HEK293 (cell line): Measurements from ENCODE around the gene RABEPK.
"Not testable (repeated sequence)": the region's sequence is repeated elsewhere in the genome, so short reads cannot be mapped to it uniquely, and the experiment has no call there.

Experiments
- YY1 ChIP-seq: fragments of 450-650 bp; formaldehyde crosslinking; IDR thresholded peaks from 2 replicates; pipeline ENCODE4 v1.5.1; 2018; ENCODE audit warnings: missing biosample characterization, missing genetic modification characterization
- TF ChIP-seq, protein P1 (sequence below): fragments of 450-650 bp; IDR thresholded peaks from 2 replicates; pipeline ENCODE4 v1.5.1; 2018; ENCODE audit warnings: missing biosample characterization, missing genetic modification characterization
- TF ChIP-seq, protein P2 (sequence below): fragments of 450-650 bp; formaldehyde crosslinking; IDR thresholded peaks from 2 replicates; pipeline ENCODE4 v1.5.1; 2016; ENCODE audit warnings: missing biosample characterization, missing genetic modification characterization, borderline replicate concordance

DNA sequence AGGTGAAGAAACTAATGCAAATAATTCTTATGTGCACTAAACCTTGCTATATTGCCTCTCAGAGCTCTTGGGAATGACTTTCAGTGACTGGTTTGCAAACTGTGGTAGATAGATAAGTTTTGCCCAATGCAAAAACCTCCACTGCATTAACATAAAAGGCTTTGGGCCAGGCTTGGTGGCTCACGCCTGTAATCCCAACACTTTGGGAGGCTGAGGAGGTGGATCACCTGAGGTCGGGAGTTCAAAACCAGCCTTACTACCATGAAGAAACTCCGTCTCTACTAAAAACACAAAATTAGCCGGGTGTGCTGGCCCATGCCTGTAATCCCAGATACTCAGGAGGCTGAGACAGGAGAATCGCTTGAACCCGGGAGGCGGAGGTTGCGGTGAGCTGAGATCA, 33.8 kb downstream of the RABEPK start:
- TF ChIP-seq YY1 (tag by site-specific recombination) = not testable (repeated sequence)
- TF ChIP-seq, protein P1, sequence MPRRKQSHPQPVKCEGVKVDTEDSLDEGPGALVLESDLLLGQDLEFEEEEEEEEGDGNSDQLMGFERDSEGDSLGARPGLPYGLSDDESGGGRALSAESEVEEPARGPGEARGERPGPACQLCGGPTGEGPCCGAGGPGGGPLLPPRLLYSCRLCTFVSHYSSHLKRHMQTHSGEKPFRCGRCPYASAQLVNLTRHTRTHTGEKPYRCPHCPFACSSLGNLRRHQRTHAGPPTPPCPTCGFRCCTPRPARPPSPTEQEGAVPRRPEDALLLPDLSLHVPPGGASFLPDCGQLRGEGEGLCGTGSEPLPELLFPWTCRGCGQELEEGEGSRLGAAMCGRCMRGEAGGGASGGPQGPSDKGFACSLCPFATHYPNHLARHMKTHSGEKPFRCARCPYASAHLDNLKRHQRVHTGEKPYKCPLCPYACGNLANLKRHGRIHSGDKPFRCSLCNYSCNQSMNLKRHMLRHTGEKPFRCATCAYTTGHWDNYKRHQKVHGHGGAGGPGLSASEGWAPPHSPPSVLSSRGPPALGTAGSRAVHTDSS (tag by site-specific recombination) = not testable (repeated sequence)
- TF ChIP-seq, protein P2, sequence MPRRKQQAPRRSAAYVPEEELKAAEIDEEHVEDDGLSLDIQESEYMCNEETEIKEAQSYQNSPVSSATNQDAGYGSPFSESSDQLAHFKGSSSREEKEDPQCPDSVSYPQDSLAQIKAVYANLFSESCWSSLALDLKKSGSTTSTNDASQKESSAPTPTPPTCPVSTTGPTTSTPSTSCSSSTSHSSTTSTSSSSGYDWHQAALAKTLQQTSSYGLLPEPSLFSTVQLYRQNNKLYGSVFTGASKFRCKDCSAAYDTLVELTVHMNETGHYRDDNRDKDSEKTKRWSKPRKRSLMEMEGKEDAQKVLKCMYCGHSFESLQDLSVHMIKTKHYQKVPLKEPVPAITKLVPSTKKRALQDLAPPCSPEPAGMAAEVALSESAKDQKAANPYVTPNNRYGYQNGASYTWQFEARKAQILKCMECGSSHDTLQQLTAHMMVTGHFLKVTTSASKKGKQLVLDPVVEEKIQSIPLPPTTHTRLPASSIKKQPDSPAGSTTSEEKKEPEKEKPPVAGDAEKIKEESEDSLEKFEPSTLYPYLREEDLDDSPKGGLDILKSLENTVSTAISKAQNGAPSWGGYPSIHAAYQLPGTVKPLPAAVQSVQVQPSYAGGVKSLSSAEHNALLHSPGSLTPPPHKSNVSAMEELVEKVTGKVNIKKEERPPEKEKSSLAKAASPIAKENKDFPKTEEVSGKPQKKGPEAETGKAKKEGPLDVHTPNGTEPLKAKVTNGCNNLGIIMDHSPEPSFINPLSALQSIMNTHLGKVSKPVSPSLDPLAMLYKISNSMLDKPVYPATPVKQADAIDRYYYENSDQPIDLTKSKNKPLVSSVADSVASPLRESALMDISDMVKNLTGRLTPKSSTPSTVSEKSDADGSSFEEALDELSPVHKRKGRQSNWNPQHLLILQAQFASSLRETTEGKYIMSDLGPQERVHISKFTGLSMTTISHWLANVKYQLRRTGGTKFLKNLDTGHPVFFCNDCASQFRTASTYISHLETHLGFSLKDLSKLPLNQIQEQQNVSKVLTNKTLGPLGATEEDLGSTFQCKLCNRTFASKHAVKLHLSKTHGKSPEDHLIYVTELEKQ = not testable (repeated sequence)
